ENCODE data around the gene NMNAT2.
"Not testable (repeated sequence)": the region's sequence is repeated elsewhere in the genome, so short reads cannot be mapped to it uniquely, and the experiment has no call there.

DNA sequence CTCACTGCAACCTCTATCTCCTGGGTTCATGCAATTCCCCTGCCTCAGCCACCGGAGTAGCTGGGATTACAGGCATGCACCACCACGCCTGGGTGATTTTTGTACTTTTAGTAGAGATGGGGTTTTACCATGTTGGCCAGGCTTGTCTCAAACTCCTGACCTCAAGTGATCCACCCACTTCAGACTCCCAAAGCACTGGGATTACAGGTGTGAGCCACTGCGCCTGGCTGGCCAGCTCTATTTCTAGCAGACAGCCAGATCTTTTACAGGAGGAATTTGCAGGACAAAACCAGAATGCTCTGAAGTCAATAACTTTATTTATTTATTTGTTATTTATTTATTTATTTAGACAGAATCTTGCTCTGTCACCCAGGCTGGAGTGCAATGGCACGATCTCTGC is 144.2 kb downstream of the NMNAT2 start:
- TF ChIP-seq POLR2A, CTCF (IDR thresholded peaks at IDR 0.05): not testable (repeated sequence)
